Stimulated activated CD8-positive, alpha-beta memory T cell treated with anti-CD3 and anti-CD28 coated beads, Interleukin-12 subunit alpha, Interleukin-12 subunit beta, amount 100 ng/mL, for 4 hours (primary cell): Measurements from ENCODE around the gene AAGAB.
"Not testable (repeated sequence)": the region's sequence is repeated elsewhere in the genome, so short reads cannot be mapped to it uniquely, and the experiment has no call there.

Experiments
- DNase-seq: peaks from one replicate; pipeline ENCODE4 v3.0.0-alpha.2; 2020; ENCODE audit warnings: low read depth

The AAGAB gene, protein sequence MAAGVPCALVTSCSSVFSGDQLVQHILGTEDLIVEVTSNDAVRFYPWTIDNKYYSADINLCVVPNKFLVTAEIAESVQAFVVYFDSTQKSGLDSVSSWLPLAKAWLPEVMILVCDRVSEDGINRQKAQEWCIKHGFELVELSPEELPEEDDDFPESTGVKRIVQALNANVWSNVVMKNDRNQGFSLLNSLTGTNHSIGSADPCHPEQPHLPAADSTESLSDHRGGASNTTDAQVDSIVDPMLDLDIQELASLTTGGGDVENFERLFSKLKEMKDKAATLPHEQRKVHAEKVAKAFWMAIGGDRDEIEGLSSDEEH

GRCh38 chr15:67254238-67255175, at the start of gene AAGAB, which contains the start of gene IQCH:
Gene AAGAB, minus strand, starts transcription at chr15:67254661. Its CDS starts 30 bp downstream, at chr15:67254631.
Gene IQCH, plus strand, starts transcription at chr15:67254786. Its CDS starts 111 bp downstream, at chr15:67254897.
- DNase-seq = peak; percentile 98

DNA sequence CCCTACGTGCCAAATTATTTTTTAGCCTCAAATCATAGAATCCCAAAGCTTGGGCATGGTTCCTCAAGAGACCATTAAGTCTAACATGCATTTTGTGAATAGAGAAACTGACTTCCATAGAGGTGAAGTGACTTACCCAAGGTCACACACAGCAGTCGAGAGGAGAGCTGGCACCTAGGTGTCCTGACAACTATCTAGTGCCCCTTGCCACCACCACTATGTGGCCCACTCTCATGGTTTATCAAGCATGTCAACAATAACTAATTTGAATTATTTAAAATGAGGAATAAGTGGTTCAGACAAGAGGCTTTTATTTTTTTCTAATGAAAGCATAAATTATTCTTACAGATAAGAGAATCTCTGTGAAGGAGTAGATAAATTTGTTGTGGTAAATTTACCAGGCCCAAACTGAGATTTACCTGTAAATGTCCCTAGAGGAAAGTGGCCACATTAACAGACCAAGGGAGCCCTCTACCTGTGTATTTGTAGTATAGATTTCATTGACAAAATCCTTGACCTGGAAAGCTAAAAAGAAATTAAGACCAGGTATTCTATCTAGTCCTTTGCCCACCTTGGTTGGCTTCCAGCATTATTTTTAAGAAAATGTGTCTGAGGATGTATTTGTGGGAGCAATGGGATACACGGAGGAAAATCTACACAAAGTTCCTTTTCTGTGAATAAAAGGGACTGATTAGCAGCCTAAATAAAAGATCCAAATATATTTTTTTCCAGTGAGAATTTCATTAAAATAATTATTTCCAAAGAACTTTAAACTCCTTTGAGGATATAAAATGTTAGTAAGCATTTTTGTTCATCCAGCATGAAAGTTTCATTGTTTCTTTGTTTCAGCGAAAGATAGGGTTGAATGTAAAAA, 49.3 kb upstream of the AAGAB start:
- DNase-seq = no peak

DNA sequence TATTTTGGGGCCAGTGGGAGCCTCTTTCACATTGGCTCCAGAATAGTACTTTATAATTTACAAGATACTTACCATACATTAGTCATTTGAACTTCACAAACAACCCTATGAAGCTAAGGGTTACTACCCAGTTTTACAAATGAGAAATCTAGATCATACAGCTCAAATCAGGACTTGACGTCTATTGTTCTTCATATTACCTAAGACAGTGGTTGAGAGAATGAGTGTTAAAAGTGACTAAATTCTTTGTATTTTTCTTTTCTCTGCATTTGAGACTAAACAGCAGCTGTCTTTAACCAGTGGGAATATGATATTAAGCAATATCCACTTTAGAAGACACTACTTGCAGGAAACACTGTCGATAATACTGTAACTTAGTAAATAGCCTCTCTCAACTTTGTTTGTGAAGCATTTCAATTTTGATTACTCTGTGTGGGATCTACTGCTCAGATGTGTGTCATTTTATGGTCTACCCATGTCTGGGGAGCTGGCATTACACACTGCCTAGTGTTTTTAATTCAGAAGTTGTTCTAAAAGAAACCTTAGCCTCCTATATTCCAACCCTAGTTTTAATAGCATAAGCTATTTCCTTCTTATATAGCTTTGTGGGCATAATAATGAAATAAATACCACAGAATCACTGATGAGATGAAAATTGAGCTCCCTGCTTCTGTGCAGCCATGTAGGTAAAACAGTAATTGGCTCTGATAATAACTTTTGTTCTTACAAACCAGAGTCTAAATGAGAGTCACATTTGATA, 46.0 kb upstream of the AAGAB start:
- DNase-seq = no peak

DNA sequence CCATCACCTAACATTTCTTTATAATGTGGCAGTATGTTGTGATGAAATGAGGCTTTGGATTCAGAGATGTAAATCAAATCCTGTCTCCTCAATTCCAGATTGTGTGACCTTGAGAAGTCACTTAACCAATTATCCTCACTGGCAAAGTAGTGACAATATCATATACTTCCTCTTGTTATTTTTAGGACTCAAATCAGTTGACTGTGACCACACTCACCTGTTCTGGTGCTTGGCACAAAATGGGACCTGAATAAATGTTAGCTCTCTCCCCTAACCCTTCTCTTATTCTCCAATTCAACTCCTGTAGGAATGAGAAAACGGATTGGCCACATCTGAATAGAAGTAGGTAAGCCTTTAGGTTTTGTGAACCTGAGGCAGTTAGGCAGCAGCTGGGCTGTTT, 42.2 kb upstream of the AAGAB start:
- no peak for DNase-seq

GRCh38 chr15:67296188-67296587, 41.7 kb upstream of the AAGAB start:
- DNase-seq = no peak

GRCh38 chr15:67290319-67290718, 35.9 kb upstream of the AAGAB start:
- DNase-seq = no peak

- not testable (repeated sequence) for DNase-seq
Observed at GRCh38 chr15:67286400-67286799, 31.9 kb upstream of the AAGAB start.

- DNase-seq = not testable (repeated sequence)
Observed at GRCh38 chr15:67285625-67286024, 31.2 kb upstream of the AAGAB start.

GRCh38 chr15:67281714-67282113, 27.3 kb upstream of the AAGAB start:
- no peak for DNase-seq

DNA sequence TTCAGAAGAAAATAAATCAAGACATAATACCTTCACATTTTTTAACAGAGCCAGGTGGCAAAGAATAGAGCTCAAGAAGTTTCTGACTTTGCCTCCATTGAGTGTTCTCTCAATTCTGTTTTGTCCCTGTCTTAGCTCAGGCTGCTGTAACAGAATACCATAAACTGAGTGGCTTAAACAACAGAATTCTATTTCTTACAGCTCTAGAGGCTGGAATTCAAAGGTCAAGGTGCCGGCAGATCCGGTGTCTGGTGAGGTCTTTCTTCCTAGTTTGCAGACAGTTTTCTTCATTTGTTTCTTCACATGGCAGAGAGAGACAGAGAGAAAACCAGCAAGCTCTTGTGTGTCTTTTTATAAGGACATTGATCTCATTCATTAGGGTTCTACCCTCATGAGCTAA, 25.8 kb upstream of the AAGAB start:
- DNase-seq = no peak

GRCh38 chr15:67276666-67277065, 22.2 kb upstream of the AAGAB start:
- DNase-seq = no peak

DNA sequence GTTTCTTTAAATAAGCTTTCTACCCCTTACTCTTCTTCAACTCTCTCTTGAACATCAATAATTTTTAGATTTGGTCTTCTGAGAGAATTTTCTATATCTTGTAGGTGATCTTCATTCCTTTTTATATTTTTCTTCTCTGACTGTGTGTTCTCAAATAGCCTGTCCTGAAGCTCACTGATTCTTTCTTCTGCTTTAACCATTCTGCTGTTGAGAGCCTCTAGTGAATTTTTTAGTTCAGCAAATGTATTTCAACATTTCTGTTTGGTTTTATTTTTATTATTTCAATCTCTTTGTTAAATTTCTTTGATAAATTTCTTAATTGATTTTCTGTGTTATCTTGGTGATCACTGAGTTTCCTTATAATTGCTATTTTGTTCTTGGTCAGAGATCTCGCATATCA, 19.8 kb upstream of the AAGAB start:
- DNase-seq = no peak

- DNase-seq = no peak
Observed at GRCh38 chr15:67267951-67268941, 13.8 kb upstream of the AAGAB start.

DNA sequence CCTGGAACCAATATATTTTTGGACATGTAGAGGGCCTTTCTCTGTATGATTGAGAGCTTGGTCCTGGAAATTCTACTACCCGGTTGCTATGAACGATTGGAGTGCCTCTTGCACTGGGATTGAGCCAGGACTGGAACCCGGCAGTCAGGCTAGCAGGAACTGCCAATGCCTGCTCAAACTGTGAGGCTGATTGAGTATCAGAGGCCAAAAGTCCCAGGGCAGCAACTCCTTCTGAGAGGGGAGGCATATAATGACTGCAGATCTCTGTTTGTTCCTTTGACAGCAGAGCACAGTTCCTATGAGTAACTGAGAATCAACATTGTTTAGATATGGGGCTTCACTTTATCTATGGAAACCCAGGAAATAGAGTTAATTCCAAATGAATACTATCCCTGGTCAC, 13.0 kb upstream of the AAGAB start:
- no peak for DNase-seq

GRCh38 chr15:67266870-67267269, 12.4 kb upstream of the AAGAB start:
- no peak for DNase-seq

DNA sequence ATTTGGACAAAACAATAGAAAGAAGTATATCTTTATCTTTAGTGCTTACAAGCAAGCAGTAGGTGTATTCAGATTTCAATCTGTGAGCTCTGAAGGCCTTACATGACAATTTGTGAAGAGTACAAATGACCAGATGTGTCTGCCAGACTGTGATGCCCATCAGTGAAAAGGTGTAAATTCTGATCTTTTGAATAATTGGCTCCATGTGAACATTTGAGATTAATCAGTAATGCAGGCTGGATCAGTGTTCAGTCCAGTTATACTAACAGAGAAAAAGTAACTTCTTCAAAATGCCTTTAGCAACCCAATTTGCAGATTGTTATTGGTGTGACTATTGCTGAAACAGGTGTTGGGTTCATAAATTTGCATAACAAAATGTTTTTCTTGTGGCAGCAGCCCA, 5.3 kb upstream of the AAGAB start:
- DNase-seq = no peak

DNA sequence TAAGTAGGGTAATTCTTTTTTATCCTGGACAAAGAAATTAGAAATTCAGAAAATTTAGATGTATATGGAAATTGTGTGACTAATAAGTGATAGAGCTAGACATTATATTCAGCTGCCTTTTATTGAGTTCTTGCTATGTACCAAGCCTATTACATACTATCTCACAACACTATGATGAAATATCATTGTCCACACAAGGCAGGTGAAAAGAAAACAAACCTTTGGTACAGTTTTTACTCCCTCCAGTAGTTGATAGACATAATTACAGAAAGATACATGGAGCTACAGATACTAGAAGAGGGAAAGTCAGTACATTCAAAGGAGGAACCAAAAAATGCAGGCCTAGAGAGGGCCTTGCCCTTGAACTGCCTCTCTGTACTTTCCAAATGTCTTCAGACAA, 4.9 kb upstream of the AAGAB start:
- DNase-seq = no peak

DNA sequence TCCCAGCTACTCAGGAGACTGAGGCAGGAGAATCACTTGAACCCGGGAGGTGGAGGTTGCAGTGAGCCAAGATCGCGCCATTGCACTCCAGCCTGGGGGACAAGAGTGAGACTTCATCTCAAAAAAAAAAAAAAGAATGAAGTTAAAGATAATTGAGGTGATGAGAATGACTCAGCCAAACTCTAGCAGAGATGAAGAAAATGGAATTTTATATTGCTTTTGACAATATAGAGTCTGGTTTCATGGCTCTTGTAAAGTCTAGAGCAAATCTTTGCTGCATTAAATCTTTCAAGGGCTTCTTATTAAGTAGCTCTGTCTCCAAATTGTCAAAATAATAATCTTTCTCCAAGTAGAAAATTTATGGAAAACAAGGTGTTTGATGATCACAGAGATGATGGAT, 4.0 kb upstream of the AAGAB start:
- not testable (repeated sequence) for DNase-seq

GRCh38 chr15:67256051-67256450, 1.6 kb upstream of the AAGAB start:
- DNase-seq = no peak
